Skeletal muscle tissue (tissue), 4 donors: Measurements from ENCODE around the gene CD151. TPM values are rescaled to one million over a fixed set of nuclear protein-coding genes. Genes with fewer than 3 reads are reported as not detected.

Source experiments
- H3K27ac ChIP-seq: one replicate; pipeline ENCODE4 v1.7.0; 2013; ENCODE audit warnings: mild to moderate bottlenecking, low read depth, low read length, inconsistent platforms
- H3K27me3 ChIP-seq, 3 donors: one replicate each; pipeline ENCODE4 v1.7.0; 2013; ENCODE audit warnings: low read length in 3 of 3; ENCODE audit not compliant: control insufficient read depth in 3 of 3, insufficient read depth in 3 of 3
- H3K36me3 ChIP-seq, 3 donors: one replicate each; pipeline ENCODE4 v1.7.0; 2013; ENCODE audit warnings: low read length in 3 of 3; ENCODE audit not compliant: control insufficient read depth in 3 of 3, insufficient read depth in 3 of 3
- H3K4me1 ChIP-seq, 3 donors: one replicate each; pipeline ENCODE4 v1.7.0; 2013; ENCODE audit warnings: low read length in 3 of 3, mild to moderate bottlenecking in 3 of 3; ENCODE audit not compliant: control insufficient read depth in 3 of 3, insufficient read depth in 3 of 3
- H3K4me3 ChIP-seq, 3 donors: one replicate each; pipeline ENCODE4 v1.7.0; 2013; ENCODE audit warnings: low read length in 3 of 3
- H3K9ac ChIP-seq, 3 donors: one replicate each; pipeline ENCODE4 v1.7.0; 2013; ENCODE audit warnings: low read length in 3 of 3, mild to moderate bottlenecking in 3 of 3, moderate library complexity in 2 of 3, low read depth in 1 of 3
- H3K9me3 ChIP-seq, 3 donors: one replicate each; pipeline ENCODE4 v1.7.0; 2013; ENCODE audit warnings: low read length in 3 of 3; ENCODE audit not compliant: control insufficient read depth in 3 of 3
- total RNA-seq: library from RNA; depleted of rRNA; stranded (reverse); fragments of >200 nt; gene quantifications from one replicate; pipeline ENCODE4 v1.2.3, GENCODE V29; 2014
- donor health status: Osteomylitis.

The CD151 gene
- total RNA-seq, 1 donor from 2014 or later: 94.5 TPM

- Histone ChIP-seq H3K36me3 (peaks cover 25 to 27% (median 26%) of the 10 kb centered on the region in 3 donors), H3K27ac (peak overlapping the region; percentile 91), H3K4me1 (peaks cover 49 to 83% (median 58%) of the 10 kb centered on the region in 3 donors), H3K27me3 (peaks cover 9 to 30% (median 10%) of the 10 kb centered on the region in 3 donors), H3K4me3 (peak overlapping the region; percentile 65 to 72 (median 72)), H3K9me3 (no peaks in the 10 kb centered on the region), H3K9ac (peak overlapping the region; percentile 79 to 85 (median 85))
Observed at GRCh38 chr11:833849-834311, 1.1 kb downstream of the CD151 start.

- H3K9ac ChIP-seq: peak overlapping the region; percentile 70 to 85 (median 85)
- H3K9me3 ChIP-seq: no peaks in the 10 kb centered on the region
- peak overlapping the region; percentile 91 for H3K27ac ChIP-seq
- H3K4me1 ChIP-seq: peaks cover 42 to 80% (median 56%) of the 10 kb centered on the region in 3 donors
- H3K4me3 ChIP-seq: peak overlapping the region; percentile 62 to 72 (median 65)
- peaks cover 2 to 22% (median 2%) of the 10 kb centered on the region in 3 donors for H3K27me3 ChIP-seq
- H3K36me3 ChIP-seq: peaks cover 33 to 34% (median 34%) of the 10 kb centered on the region in 3 donors
Observed at GRCh38 chr11:834371-835316, 1.9 kb downstream of the CD151 start.

- Histone ChIP-seq H3K4me3 (no peak overlapping the region), H3K27ac (peak overlapping the region; percentile 36), H3K27me3 (peaks cover 0 to 8% (median 0%) of the 10 kb centered on the region in 3 donors), H3K9ac (peak overlapping the region in 1 of 3 donors; percentile 16), H3K9me3 (no peaks in the 10 kb centered on the region), H3K36me3 (peaks cover 42 to 46% (median 46%) of the 10 kb centered on the region in 3 donors), H3K4me1 (peaks cover 42 to 79% (median 56%) of the 10 kb centered on the region in 3 donors)
Observed at GRCh38 chr11:836274-836673, 3.5 kb downstream of the CD151 start.

GRCh38 chr11:836700-837099 lies 3.9 kb downstream of the CD151 start:
- Histone ChIP-seq H3K9me3 (no peaks in the 10 kb centered on the region), H3K36me3 (peaks cover 42 to 46% (median 46%) of the 10 kb centered on the region in 3 donors), H3K27ac (no peak overlapping the region), H3K27me3 (peaks cover 0 to 4% (median 0%) of the 10 kb centered on the region in 3 donors), H3K4me3 (no peak overlapping the region), H3K4me1 (peaks cover 40 to 78% (median 56%) of the 10 kb centered on the region in 3 donors), H3K9ac (peak overlapping the region in 1 of 3 donors; percentile 16)

- Histone ChIP-seq H3K9ac (no peak overlapping the region), H3K27ac (no peak overlapping the region), H3K4me3 (no peak overlapping the region), H3K9me3 (no peaks in the 10 kb centered on the region), H3K36me3 (peaks cover 42 to 46% (median 46%) of the 10 kb centered on the region in 3 donors), H3K4me1 (peaks cover 34 to 71% (median 51%) of the 10 kb centered on the region in 3 donors), H3K27me3 (no peaks in the 10 kb centered on the region)
Observed at GRCh38 chr11:837189-837989, 4.6 kb downstream of the CD151 start.

GRCh38 chr11:837990-838307 lies 5.2 kb downstream of the CD151 start:
- peaks cover 32 to 69% (median 48%) of the 10 kb centered on the region in 3 donors for H3K4me1 ChIP-seq
- no peak overlapping the region for H3K4me3 ChIP-seq
- H3K9me3 ChIP-seq: no peaks in the 10 kb centered on the region
- H3K36me3 ChIP-seq: peaks cover 42 to 46% (median 46%) of the 10 kb centered on the region in 3 donors
- no peak overlapping the region for H3K27ac ChIP-seq
- no peaks in the 10 kb centered on the region for H3K27me3 ChIP-seq
- no peak overlapping the region for H3K9ac ChIP-seq

- H3K27ac ChIP-seq: no peak overlapping the region
- no peaks in the 10 kb centered on the region for H3K27me3 ChIP-seq
- H3K4me1 ChIP-seq: peaks cover 31 to 74% (median 50%) of the 10 kb centered on the region in 3 donors
- H3K9me3 ChIP-seq: no peaks in the 10 kb centered on the region
- peaks cover 42 to 46% (median 46%) of the 10 kb centered on the region in 3 donors for H3K36me3 ChIP-seq
- H3K4me3 ChIP-seq: no peak overlapping the region
- H3K9ac ChIP-seq: peak overlapping the region in 2 of 3 donors; percentile 33 to 59
Observed at GRCh38 chr11:838441-839279, 5.9 kb downstream of the CD151 start.

GRCh38 chr11:839280-839623 lies 6.5 kb downstream of the CD151 start:
- H3K27ac ChIP-seq: no peak overlapping the region
- no peak overlapping the region for H3K9ac ChIP-seq
- no peaks in the 10 kb centered on the region for H3K9me3 ChIP-seq
- H3K27me3 ChIP-seq: no peaks in the 10 kb centered on the region
- peaks cover 42 to 46% (median 46%) of the 10 kb centered on the region in 3 donors for H3K36me3 ChIP-seq
- peaks cover 27 to 73% (median 48%) of the 10 kb centered on the region in 3 donors for H3K4me1 ChIP-seq
- H3K4me3 ChIP-seq: no peak overlapping the region
